Activated T-cell treated with anti-CD3 and anti-CD28 coated beads, Interleukin-2, amount 50 U/mL, for 4 hours (primary cell): Measurements from ENCODE around the gene SFTPB. TPM values are rescaled to one million over a fixed set of nuclear protein-coding genes. Genes with fewer than 3 reads are reported as not detected.
"Not testable (repeated sequence)": the region's sequence is repeated elsewhere in the genome, so short reads cannot be mapped to it uniquely, and the experiment has no call there.

Experiments
- ATAC-seq, 2 donors: fragments of 200-7000 bp; cut with Tn5 transposase; one replicate each; pipeline ENCODE4 v1.10.0; 2021
- DNase-seq: peaks from one replicate; pipeline ENCODE4 v3.0.0-alpha.2; 2020
- H3K27me3 Mint-ChIP-seq: one replicate; pipeline ENCODE4 v1.8.0; 2021; ENCODE audit warnings: low read depth, mixed read lengths
- H3K36me3 Mint-ChIP-seq: one replicate; pipeline ENCODE4 v1.8.0; 2022; ENCODE audit warnings: mixed read lengths; ENCODE audit not compliant: insufficient read depth
- H3K4me1 Mint-ChIP-seq: one replicate; pipeline ENCODE4 v1.8.0; 2021; ENCODE audit warnings: low read depth, mixed read lengths
- H3K4me3 Mint-ChIP-seq: one replicate; pipeline ENCODE4 v1.8.0; 2021; ENCODE audit warnings: mild to moderate bottlenecking, moderate library complexity, mixed read lengths
- H3K9me3 Mint-ChIP-seq: one replicate; pipeline ENCODE4 v1.8.0; 2021; ENCODE audit warnings: mixed read lengths
- total RNA-seq, 3 donors: library from RNA; stranded (reverse); gene quantifications; one replicate each; pipeline ENCODE4 v1.2.1, GENCODE V29; 2021

Gene SFTPB
- total RNA-seq, 3 donors from 2014 or later: 3.8 to 5.7 (median 5.0) TPM

DNA sequence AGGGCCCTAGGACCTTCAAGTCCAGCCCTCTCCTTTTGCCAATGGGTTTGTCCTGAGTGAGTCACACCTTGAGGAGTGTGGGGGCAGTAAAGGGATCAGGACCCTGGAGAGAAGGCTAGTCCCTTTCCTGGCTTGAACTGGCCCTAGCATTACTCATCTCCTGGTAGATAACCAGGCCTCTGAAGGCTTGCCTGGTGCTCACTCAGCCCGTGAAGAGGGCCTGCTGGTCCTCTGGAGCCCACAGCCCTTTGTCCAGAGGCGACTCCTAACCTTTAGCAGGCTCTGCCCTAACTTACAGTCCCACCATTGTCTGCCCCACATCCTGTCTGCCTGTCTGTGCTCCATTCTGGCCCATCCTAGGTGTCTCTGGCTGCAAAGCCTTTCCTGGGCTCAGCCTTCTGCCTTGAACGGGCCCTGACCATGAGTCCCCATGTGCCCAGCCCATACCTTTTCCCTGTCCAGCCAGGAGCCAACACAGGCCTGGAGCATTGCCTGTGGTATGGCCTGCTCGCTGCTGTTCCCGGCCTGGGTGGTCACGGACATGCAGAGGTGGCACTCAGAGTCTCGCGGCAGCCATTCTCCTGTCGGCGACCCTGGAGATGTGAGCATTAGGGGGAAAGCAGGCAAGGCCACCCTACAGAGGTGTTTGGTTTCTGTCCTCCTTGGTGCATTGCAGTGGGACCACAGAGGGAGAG is 5.0 kb downstream of the SFTPB start:
- Mint-ChIP-seq H3K27me3 (no peaks in the 10 kb centered on the region), H3K36me3 (peaks cover 5% of the 10 kb centered on the region), H3K4me1 (no peaks in the 10 kb centered on the region), H3K4me3 (no peak overlapping the region), H3K9me3 (no peaks in the 10 kb centered on the region)
- DNase-seq (no peak), ATAC-seq (no peak)

GRCh38 chr2:85661139-85661858 is 6.7 kb downstream of the SFTPB start:
- H3K4me3 Mint-ChIP-seq: no peak overlapping the region
- no peaks in the 10 kb centered on the region for H3K4me1 Mint-ChIP-seq
- ATAC-seq: no peak
- peaks cover 13% of the 10 kb centered on the region for H3K36me3 Mint-ChIP-seq
- no peaks in the 10 kb centered on the region for H3K9me3 Mint-ChIP-seq
- DNase-seq: no peak
- no peaks in the 10 kb centered on the region for H3K27me3 Mint-ChIP-seq

GRCh38 chr2:85660725-85661124 is 7.3 kb downstream of the SFTPB start:
- no peaks in the 10 kb centered on the region for H3K27me3 Mint-ChIP-seq
- no peak for DNase-seq
- no peak overlapping the region for H3K4me3 Mint-ChIP-seq
- no peaks in the 10 kb centered on the region for H3K4me1 Mint-ChIP-seq
- no peaks in the 10 kb centered on the region for H3K9me3 Mint-ChIP-seq
- H3K36me3 Mint-ChIP-seq: peaks cover 13% of the 10 kb centered on the region
- no peak for ATAC-seq

- not testable (repeated sequence) for H3K9me3 Mint-ChIP-seq, H3K4me3 Mint-ChIP-seq, DNase-seq, H3K27me3 Mint-ChIP-seq, ATAC-seq, H3K4me1 Mint-ChIP-seq
- peaks cover 13% of the 10 kb centered on the region for H3K36me3 Mint-ChIP-seq
Observed at GRCh38 chr2:85660301-85660700, 7.7 kb downstream of the SFTPB start.

DNA sequence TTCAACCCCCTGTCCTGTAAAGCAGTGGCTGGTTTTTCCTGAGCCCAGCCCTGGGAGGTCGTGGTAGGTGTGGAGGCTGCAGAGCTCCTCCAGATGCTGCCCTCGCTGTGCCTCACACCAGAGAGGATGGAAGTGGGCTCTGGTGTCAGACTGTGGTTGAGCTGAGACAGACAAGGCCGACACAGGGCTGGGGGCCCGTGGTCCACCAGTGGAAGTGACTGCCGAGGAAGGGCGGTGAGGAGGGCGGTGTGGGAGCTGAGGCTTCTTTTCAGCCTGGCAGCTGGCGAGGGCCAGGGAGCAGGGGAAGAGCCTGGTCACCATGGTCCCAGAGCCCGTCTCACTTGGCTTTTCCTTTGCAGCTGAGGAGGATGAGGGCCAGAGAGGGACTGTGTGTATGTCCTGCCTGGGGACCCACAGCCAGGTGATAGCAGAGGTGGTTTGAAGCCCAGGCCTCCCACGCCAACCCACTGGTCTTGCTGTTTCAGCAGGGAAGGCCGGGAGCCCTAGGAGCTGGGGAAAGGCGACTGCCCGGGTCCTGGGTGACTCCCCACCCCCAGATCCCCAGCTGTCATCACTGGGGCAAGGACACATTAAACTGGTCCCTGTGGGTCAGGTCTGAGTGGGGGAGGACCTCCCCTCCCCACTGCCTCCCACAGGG is 8.5 kb downstream of the SFTPB start:
- ATAC-seq: no peak
- no peak for DNase-seq
- Mint-ChIP-seq H3K9me3 (no peaks in the 10 kb centered on the region), H3K27me3 (no peaks in the 10 kb centered on the region), H3K4me3 (no peak overlapping the region), H3K4me1 (no peaks in the 10 kb centered on the region), H3K36me3 (peaks cover 14% of the 10 kb centered on the region)

- H3K9me3 Mint-ChIP-seq, ATAC-seq, H3K4me1 Mint-ChIP-seq, H3K27me3 Mint-ChIP-seq, H3K4me3 Mint-ChIP-seq, DNase-seq: not testable (repeated sequence)
- peaks cover 22% of the 10 kb centered on the region for H3K36me3 Mint-ChIP-seq
Observed at GRCh38 chr2:85657399-85657798, 10.6 kb downstream of the SFTPB start.

GRCh38 chr2:85656468-85656867 is 11.5 kb downstream of the SFTPB start:
- DNase-seq (no peak), ATAC-seq (no peak)
- Mint-ChIP-seq H3K27me3 (no peaks in the 10 kb centered on the region), H3K4me3 (no peak overlapping the region), H3K9me3 (no peaks in the 10 kb centered on the region), H3K4me1 (no peaks in the 10 kb centered on the region), H3K36me3 (peaks cover 26% of the 10 kb centered on the region)

- Mint-ChIP-seq H3K4me1 (no peaks in the 10 kb centered on the region), H3K36me3 (peaks cover 28% of the 10 kb centered on the region), H3K27me3 (no peaks in the 10 kb centered on the region), H3K4me3 (no peak overlapping the region), H3K9me3 (no peaks in the 10 kb centered on the region)
- DNase-seq (no peak), ATAC-seq (no peak)
Observed at GRCh38 chr2:85655961-85656417, 12.0 kb downstream of the SFTPB start.

GRCh38 chr2:85653996-85654395 is 14.0 kb downstream of the SFTPB start:
- no peaks in the 10 kb centered on the region for H3K27me3 Mint-ChIP-seq
- DNase-seq (no peak), ATAC-seq (no peak)
- peaks cover 31% of the 10 kb centered on the region for H3K36me3 Mint-ChIP-seq
- H3K9me3 Mint-ChIP-seq: no peaks in the 10 kb centered on the region
- no peak overlapping the region for H3K4me3 Mint-ChIP-seq
- no peaks in the 10 kb centered on the region for H3K4me1 Mint-ChIP-seq

GRCh38 chr2:85652056-85652455 is 15.9 kb downstream of the SFTPB start:
- Mint-ChIP-seq H3K4me3 (no peak overlapping the region), H3K9me3 (no peaks in the 10 kb centered on the region), H3K27me3 (no peaks in the 10 kb centered on the region), H3K4me1 (no peaks in the 10 kb centered on the region), H3K36me3 (peaks cover 35% of the 10 kb centered on the region)
- ATAC-seq (no peak), DNase-seq (no peak)

DNA sequence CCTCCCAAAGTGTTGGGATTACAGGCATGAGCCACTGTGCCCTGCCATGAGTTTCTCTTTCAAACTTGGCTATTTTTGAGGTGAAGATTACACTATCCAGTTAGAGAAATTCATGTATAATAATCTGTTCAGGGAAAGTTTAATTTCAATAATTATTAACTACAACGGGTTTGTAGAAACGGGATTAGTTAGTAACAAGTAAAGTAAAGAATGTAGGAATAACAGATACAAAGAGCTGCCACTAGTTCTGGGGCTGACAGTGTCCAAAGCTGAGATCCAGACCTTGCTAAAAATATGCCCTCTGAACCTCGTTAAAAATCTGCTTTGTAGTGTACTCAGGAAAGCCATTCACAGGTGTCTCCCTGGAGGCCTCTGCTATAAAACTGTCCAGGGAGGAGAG is 16.9 kb downstream of the SFTPB start:
- H3K4me1 Mint-ChIP-seq: no peaks in the 10 kb centered on the region
- H3K4me3 Mint-ChIP-seq: no peak overlapping the region
- peaks cover 40% of the 10 kb centered on the region for H3K36me3 Mint-ChIP-seq
- no peaks in the 10 kb centered on the region for H3K27me3 Mint-ChIP-seq
- no peak for ATAC-seq
- no peak for DNase-seq
- H3K9me3 Mint-ChIP-seq: no peaks in the 10 kb centered on the region

- DNase-seq (no peak), ATAC-seq (no peak)
- H3K9me3 Mint-ChIP-seq: no peaks in the 10 kb centered on the region
- peaks cover 45% of the 10 kb centered on the region for H3K36me3 Mint-ChIP-seq
- H3K4me1 Mint-ChIP-seq: no peaks in the 10 kb centered on the region
- H3K4me3 Mint-ChIP-seq: no peak overlapping the region
- no peaks in the 10 kb centered on the region for H3K27me3 Mint-ChIP-seq
Observed at GRCh38 chr2:85650456-85650855, 17.5 kb downstream of the SFTPB start.

- DNase-seq: no peak
- Mint-ChIP-seq H3K4me3 (no peak overlapping the region), H3K27me3 (no peaks in the 10 kb centered on the region), H3K4me1 (no peaks in the 10 kb centered on the region), H3K36me3 (peaks cover 47% of the 10 kb centered on the region), H3K9me3 (no peaks in the 10 kb centered on the region)
- no peak for ATAC-seq
Observed at GRCh38 chr2:85649201-85650190, 18.5 kb downstream of the SFTPB start.

- no peak for DNase-seq
- ATAC-seq: peak in 1 of 2 donors; percentile 27
- no peak overlapping the region for H3K4me3 Mint-ChIP-seq
- peaks cover 44% of the 10 kb centered on the region for H3K36me3 Mint-ChIP-seq
- H3K27me3 Mint-ChIP-seq: no peaks in the 10 kb centered on the region
- no peaks in the 10 kb centered on the region for H3K9me3 Mint-ChIP-seq
- no peaks in the 10 kb centered on the region for H3K4me1 Mint-ChIP-seq
Observed at GRCh38 chr2:85648619-85649018, 19.4 kb downstream of the SFTPB start.
